GM12878 (cell line): ENCODE results near the gene IL18R1. TPM values are rescaled to one million over a fixed set of nuclear protein-coding genes. Genes with fewer than 3 reads are reported as not detected.

Experiments used
- ATAC-seq: fragments of 200-7000 bp; cut with Tn5 transposase; 3 replicates; pipeline ENCODE4 v1.9.1; 2020; ENCODE audit warnings: mild to moderate bottlenecking, moderate library complexity
- BruUV-seq: library from RNA; stranded (reverse); fragments of 400-500 nt; replicated peaks from 2 replicates; lab custom pipeline; 2021; lab: Mats Ljungman, UMichigan
- CTCF ChIA-PET: fragments of 300-600 bp; sonication (Branson Sonifier 250); formaldehyde crosslinking; extraction: SDS; loops from one replicate; lab custom pipeline; 2021; ENCODE audit warnings: inconsistent platforms; lab: Yijun Ruan, JAX
- POLR2A ChIA-PET: fragments of 350-600 bp; formaldehyde crosslinking; extraction: SDS; loops from one replicate; lab custom pipeline; 2021; ENCODE audit warnings: inconsistent platforms; lab: Charles Lee
- RAD21 ChIA-PET: fragments of 300-600 bp; sonication (Branson Sonifier 250); formaldehyde crosslinking; loops from one replicate; lab custom pipeline; 2023; ENCODE audit warnings: antibody characterized with exemption; ENCODE audit not compliant: unreplicated experiment; lab: Charles Lee
- SMC1A ChIA-PET: fragments of 300-600 bp; sonication (Branson Sonifier 250); formaldehyde crosslinking; loops from one replicate; lab custom pipeline; 2023; ENCODE audit not compliant: unreplicated experiment, uncharacterized antibody; lab: Charles Lee
- DNase-seq: peaks from one replicate; pipeline ENCODE4 v3.0.0-alpha.2; 2011; ENCODE audit warnings: low read depth, low spot score
- FAIRE-seq: peaks from 3 replicates; lab custom pipeline; 2011; peaks lifted over from hg19 to GRCh38; lab: Jason Lieb, UNC
- H2AFZ ChIP-seq: 2 replicates; pipeline ENCODE4 v1.6.0; 2011; ENCODE audit warnings: low read depth, low read length, control low read depth; ENCODE audit not compliant: control insufficient read depth
- H3K27ac ChIP-seq: 2 replicates; pipeline ENCODE4 v1.5.1; 2011; ENCODE audit warnings: control low read depth; ENCODE audit not compliant: control insufficient read depth, insufficient read depth
- H3K27me3 ChIP-seq, 2 experiments: replicated peaks in 1 of 2; 2 replicates each; pipeline versions ENCODE4 v1.6.0 to v1.6.1; 2011; ENCODE audit warnings: low read length in 1 of 2; ENCODE audit not compliant: control insufficient read depth in 2 of 2, insufficient read depth in 2 of 2
- H3K36me3 ChIP-seq, 2 experiments: 2 replicates each; pipeline ENCODE4 v1.5.1; 2011; ENCODE audit warnings: low read length in 1 of 2; ENCODE audit not compliant: control insufficient read depth in 2 of 2, insufficient read depth in 2 of 2
- H3K4me1 ChIP-seq: 2 replicates; pipeline ENCODE4 v1.6.1; 2011; ENCODE audit warnings: mild to moderate bottlenecking, low read length, moderate library complexity, mixed read lengths; ENCODE audit not compliant: control insufficient read depth, insufficient read depth
- H3K4me2 ChIP-seq: 2 replicates; pipeline ENCODE4 v1.6.0; 2011; ENCODE audit warnings: control low read depth; ENCODE audit not compliant: control insufficient read depth, insufficient read depth
- H3K4me3 ChIP-seq: fragments of 200-600 bp; sonication (generic); 2 replicates; pipeline ENCODE4 v1.5.1; 2016
- H3K79me2 ChIP-seq: 2 replicates; pipeline ENCODE4 v1.6.0; 2011; ENCODE audit warnings: low read length; ENCODE audit not compliant: control insufficient read depth, insufficient read depth
- H3K9ac ChIP-seq: 2 replicates; pipeline ENCODE4 v1.8.0; 2011; ENCODE audit warnings: low read length, control low read depth, mixed read lengths; ENCODE audit not compliant: control insufficient read depth, insufficient read depth
- H3K9me3 ChIP-seq: replicated peaks from 3 replicates; pipeline ENCODE4 v1.5.1; 2011; ENCODE audit warnings: mild to moderate bottlenecking, low read length; ENCODE audit not compliant: control insufficient read depth, insufficient read depth
- H4K20me1 ChIP-seq: 2 replicates; pipeline ENCODE4 v1.6.0; 2011; ENCODE audit not compliant: control insufficient read depth, insufficient read depth
- BCL11A ChIP-seq: IDR thresholded peaks from 2 replicates; pipeline ENCODE4 v1.6.1; 2011; ENCODE audit warnings: low read depth, low read length
- CBFB ChIP-seq: IDR thresholded peaks from 2 replicates; pipeline ENCODE4 v1.6.1; 2016; ENCODE audit warnings: antibody characterized with exemption, low read depth
- CREM ChIP-seq: IDR thresholded peaks from 2 replicates; pipeline ENCODE4 v1.6.1; 2014; ENCODE audit warnings: antibody characterized with exemption, low read depth
- EED ChIP-seq: sonication (generic); IDR thresholded peaks from 2 replicates; pipeline ENCODE4 v1.6.1; 2016; ENCODE audit warnings: antibody characterized with exemption, low read depth
- ETV6 ChIP-seq, 2 experiments: fragments of 450-650 bp in 1 of 2; IDR thresholded peaks in 1 of 2; conservative IDR thresholded peaks in 1 of 2; 2 replicates each; pipeline ENCODE4 v1.6.1; 2014; ENCODE audit warnings: antibody characterized with exemption in 1 of 2, borderline replicate concordance in 1 of 2, low read depth in 1 of 2, mild to moderate bottlenecking in 1 of 2, moderate library complexity in 1 of 2
- GABPA ChIP-seq: IDR thresholded peaks from 2 replicates; pipeline ENCODE4 v1.6.1; 2014; ENCODE audit warnings: antibody characterized with exemption, low read depth, mild to moderate bottlenecking, inconsistent platforms
- MEF2A ChIP-seq: IDR thresholded peaks from 2 replicates; pipeline ENCODE4 v1.6.1; 2011; ENCODE audit warnings: low read depth, mild to moderate bottlenecking, low read length, moderate library complexity; ENCODE audit not compliant: insufficient read depth
- MEF2B ChIP-seq: fragments of 450-650 bp; IDR thresholded peaks from 2 replicates; pipeline ENCODE4 v1.6.1; 2018; ENCODE audit warnings: mild to moderate bottlenecking, moderate library complexity; ENCODE audit not compliant: partially characterized antibody, poor library complexity, severe bottlenecking
- NFIC ChIP-seq: IDR thresholded peaks from 2 replicates; pipeline ENCODE4 v1.6.1; 2012; ENCODE audit warnings: low read depth, mild to moderate bottlenecking, inconsistent platforms, low read length, moderate library complexity
- RELB ChIP-seq: fragments of 450-650 bp; IDR thresholded peaks from 2 replicates; pipeline ENCODE4 v1.6.1; 2017; ENCODE audit warnings: low read depth, mild to moderate bottlenecking, moderate library complexity
- STAT1 ChIP-seq: fragments of 450-650 bp; conservative IDR thresholded peaks from 2 replicates; pipeline ENCODE4 v1.6.1; 2014; ENCODE audit warnings: antibody characterized with exemption, mild to moderate bottlenecking
- TCF7 ChIP-seq: IDR thresholded peaks from 2 replicates; pipeline ENCODE4 v1.6.1; 2014; ENCODE audit warnings: antibody characterized with exemption, borderline replicate concordance
- ZNF622 ChIP-seq: fragments of 450-650 bp; IDR thresholded peaks from 2 replicates; pipeline ENCODE4 v1.6.1; 2017; ENCODE audit warnings: mild to moderate bottlenecking, inconsistent platforms
- WGBS: methylation state at CpG from one replicate; pipeline ENCODE4 v1.1.6; 2016; ENCODE audit warnings: low lambda C conversion rate; ENCODE audit not compliant: insufficient replicate concordance, insufficient coverage; ENCODE audit errors: missing lambda C conversion rate; 5-methylcytosine and 5-hydroxymethylcytosine counted together
- in situ Hi-C: fragments of 300-500 bp; cut with MboI; formaldehyde crosslinking; loops from 9 replicates; pipeline ENCODE4 v1.14.3; 2018; ENCODE audit warnings: mixed read lengths
- intact Hi-C: fragments of 100-400 bp; cut with micrococcal nuclease; formaldehyde crosslinking; loops from one replicate; pipeline ENCODE4 v1.14.2; 2022; ENCODE audit not compliant: unreplicated experiment
- polyA plus RNA-seq, 11 experiments: library from polyadenylated mRNA; depleted of rRNA in 4 of 11; unstranded in 6 of 11; stranded (reverse) in 5 of 11; fragments of >200 nt; fragmentation: Nextera tagmentation in 4 of 11; fragmentation: Illumina TruSeq in 1 of 11; extraction: Ambion mirVana in 4 of 11; extraction: Trizol in 1 of 11; gene quantifications; 1 replicate in 1 of 11; 2 replicates in 10 of 11; pipeline versions ENCODE4 v1.2.1 to v1.2.3, GENCODE V29; 2011 to 2016; ENCODE audit warnings: inconsistent platforms in 2 of 11, missing spikeins in 2 of 11, low read depth in 1 of 11
- total RNA-seq, 4 experiments: library from RNA; depleted of rRNA in 3 of 4; stranded (reverse); fragments of >200 nt in 3 of 4; fragmentation: Illumina TruSeq in 1 of 4; extraction: Trizol in 1 of 4; gene quantifications; 2 replicates each; pipeline versions ENCODE4 v1.2.1 to v1.2.3, GENCODE V29; 2013 to 2021
- TF ChIP-seq, protein P1 (sequence below): fragments of 450-650 bp; IDR thresholded peaks from 2 replicates; pipeline ENCODE4 v1.6.1; 2017; ENCODE audit warnings: mild to moderate bottlenecking, moderate library complexity

IL18R1 gene
- total and polyA plus RNA-seq, 10 of the 15 experiments (the other 5 are each of a cell fraction or from before 2014, with no cell fraction given) = 3.5 to 15.5 (median 11.1) TPM

DNA sequence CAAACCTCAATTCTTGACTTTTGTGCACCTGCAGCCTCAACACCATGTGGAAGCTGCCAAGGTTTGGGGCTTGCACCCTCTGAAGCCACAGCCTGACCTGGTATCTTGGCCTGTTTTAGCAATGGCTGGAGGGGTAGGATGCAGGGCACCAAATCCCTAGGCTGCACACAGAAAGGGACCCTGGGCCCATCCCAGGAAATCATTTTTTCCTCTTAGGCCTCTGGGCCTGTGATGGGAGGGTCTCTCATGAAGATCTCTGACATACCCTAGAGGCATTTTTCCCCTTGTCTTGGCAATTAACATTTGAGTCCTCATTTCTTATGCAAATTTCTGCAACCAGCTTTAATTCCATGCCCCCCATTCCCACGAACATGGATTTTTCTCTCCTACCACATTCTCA is 10.2 kb downstream of the IL18R1 start (continued):
- TF ChIP-seq, protein P1, sequence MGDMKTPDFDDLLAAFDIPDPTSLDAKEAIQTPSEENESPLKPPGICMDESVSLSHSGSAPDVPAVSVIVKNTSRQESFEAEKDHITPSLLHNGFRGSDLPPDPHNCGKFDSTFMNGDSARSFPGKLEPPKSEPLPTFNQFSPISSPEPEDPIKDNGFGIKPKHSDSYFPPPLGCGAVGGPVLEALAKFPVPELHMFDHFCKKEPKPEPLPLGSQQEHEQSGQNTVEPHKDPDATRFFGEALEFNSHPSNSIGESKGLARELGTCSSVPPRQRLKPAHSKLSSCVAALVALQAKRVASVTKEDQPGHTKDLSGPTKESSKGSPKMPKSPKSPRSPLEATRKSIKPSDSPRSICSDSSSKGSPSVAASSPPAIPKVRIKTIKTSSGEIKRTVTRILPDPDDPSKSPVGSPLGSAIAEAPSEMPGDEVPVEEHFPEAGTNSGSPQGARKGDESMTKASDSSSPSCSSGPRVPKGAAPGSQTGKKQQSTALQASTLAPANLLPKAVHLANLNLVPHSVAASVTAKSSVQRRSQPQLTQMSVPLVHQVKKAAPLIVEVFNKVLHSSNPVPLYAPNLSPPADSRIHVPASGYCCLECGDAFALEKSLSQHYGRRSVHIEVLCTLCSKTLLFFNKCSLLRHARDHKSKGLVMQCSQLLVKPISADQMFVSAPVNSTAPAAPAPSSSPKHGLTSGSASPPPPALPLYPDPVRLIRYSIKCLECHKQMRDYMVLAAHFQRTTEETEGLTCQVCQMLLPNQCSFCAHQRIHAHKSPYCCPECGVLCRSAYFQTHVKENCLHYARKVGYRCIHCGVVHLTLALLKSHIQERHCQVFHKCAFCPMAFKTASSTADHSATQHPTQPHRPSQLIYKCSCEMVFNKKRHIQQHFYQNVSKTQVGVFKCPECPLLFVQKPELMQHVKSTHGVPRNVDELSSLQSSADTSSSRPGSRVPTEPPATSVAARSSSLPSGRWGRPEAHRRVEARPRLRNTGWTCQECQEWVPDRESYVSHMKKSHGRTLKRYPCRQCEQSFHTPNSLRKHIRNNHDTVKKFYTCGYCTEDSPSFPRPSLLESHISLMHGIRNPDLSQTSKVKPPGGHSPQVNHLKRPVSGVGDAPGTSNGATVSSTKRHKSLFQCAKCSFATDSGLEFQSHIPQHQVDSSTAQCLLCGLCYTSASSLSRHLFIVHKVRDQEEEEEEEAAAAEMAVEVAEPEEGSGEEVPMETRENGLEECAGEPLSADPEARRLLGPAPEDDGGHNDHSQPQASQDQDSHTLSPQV = no peak

DNA sequence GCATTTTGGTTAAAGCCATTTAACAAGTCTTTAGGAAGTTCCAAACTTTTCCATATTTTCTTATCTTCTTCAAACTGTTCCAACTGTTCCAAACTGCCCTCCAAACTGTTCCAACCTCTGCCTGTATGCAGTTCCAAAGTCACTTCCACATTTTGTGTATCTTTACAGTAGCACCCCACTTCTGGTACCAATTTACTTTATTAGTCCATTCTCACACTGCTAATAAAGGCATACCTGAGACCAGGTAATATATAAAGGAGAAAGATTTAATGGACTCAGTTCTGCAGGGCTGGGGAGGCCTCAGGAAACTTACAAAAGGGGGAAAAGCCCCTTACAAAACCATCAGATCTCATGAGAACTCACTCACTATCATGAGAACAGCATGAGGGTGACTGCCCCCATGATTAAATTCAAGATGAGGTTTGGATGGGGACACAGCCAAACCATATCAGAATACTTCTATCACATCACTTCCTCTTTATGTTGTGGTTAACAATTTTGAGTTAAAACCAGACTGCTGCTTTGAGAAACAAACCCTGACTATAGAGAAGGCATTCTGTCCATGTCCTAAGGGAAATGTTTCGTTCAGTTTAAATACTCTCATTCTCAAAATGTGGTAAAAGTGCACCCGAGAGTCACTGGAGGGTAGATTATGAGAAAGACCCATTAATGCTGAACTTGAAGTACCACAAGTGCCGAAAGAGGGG is 11.0 kb downstream of the IL18R1 start:
- Histone ChIP-seq H3K9ac (0 out of 2 replicates have a peak overlapping the region, but pooled peaks have one; percentile 15), H3K27me3 (no peaks in the 10 kb centered on the region), H3K4me3 (no peak overlapping the region), H3K27ac (peak overlapping the region; percentile 93), H4K20me1 (no peaks in the 10 kb centered on the region), H3K4me2 (peak overlapping the region; percentile 81), H2AFZ (no peak overlapping the region), H3K79me2 (peaks cover 12% of the 10 kb centered on the region), H3K9me3 (peaks cover 29% of the 10 kb centered on the region), H3K36me3 (peaks cover 11 to 20% of the 10 kb centered on the region in 2 experiments), H3K4me1 (peaks cover 23% of the 10 kb centered on the region)
- BruUV-seq = no TSS peak
- 0% methylated on average over 3 of the region's 3 CpGs for WGBS
- ChIA-PET CTCF (interaction anchor here (1.8 kb wide), 1 partner anchor 8 kb away, joined by 7 read pairs; no protein-coding TSS in a partner anchor), SMC1A (no interaction called here), POLR2A (no interaction called here), RAD21 (interaction anchor here (1.4 to 2.1 kb wide), 2 partner anchors 57 to 70 kb away, joined by 3 to 8 read pairs; no protein-coding TSS in a partner anchor)
- DNase-seq (peak; percentile 91), FAIRE-seq (peak; percentile 86), ATAC-seq (peak; percentile 79)
- in situ Hi-C loops (loop anchor here (5.0 kb wide), 2 partner anchors 56 to 344 kb away; partner anchors contain the start of gene IL18RAP), intact Hi-C loops (loop anchor here (1.0 to 10.0 kb wide), 4 partner anchors 58 to 341 kb away; no protein-coding TSS in a partner anchor)
- TF ChIP-seq EED (no peak), MEF2B (peak; percentile 92), MEF2A (0 out of 2 replicates have a peak, but pooled peaks have one; percentile 74), BCL11A (peak; percentile 87), STAT1 (no peak), NFIC (peak; percentile 94), GABPA (no peak), TCF7 (peak; percentile 56; the same call in 1 of the 2 replicates), CBFB (peak; percentile 61), ETV6 (conservative IDR thresholded peaks at IDR 0.05 in 1 of 2, IDR thresholded peaks at IDR 0.05 in 1 of 2; ENCODE audit: borderline replicate concordance in 1 of 2, low read depth in 1 of 2) (peak in 1 of 2 experiments; percentile 45; a peak in 1 of 4 replicates), ZNF622 (no peak), RELB (peak; percentile 38; the same call in 1 of the 2 replicates), CREM (peak; percentile 78)
